Calu3 (cell line): ENCODE results near the gene LAMB4. TPM values are rescaled to one million over a fixed set of nuclear protein-coding genes. Genes with fewer than 3 reads are reported as not detected.

Experiments
- BruUV-seq: library from RNA; stranded (reverse); fragments of 400-500 nt; replicated peaks from 2 replicates; lab custom pipeline; 2021; lab: Mats Ljungman, UMichigan
- CTCF ChIA-PET: fragments of 300-600 bp; sonication (Branson Sonifier 250); formaldehyde crosslinking; loops from one replicate; lab custom pipeline; 2022; ENCODE audit warnings: antibody characterized with exemption; lab: Charles Lee
- DNase-seq: peaks from one replicate; pipeline ENCODE4 v3.0.0; 2022
- H3K27ac Mint-ChIP-seq: one replicate; pipeline ENCODE4 v1.8.0; 2022; ENCODE audit warnings: mixed read lengths; ENCODE audit not compliant: unreplicated experiment
- H3K27me3 Mint-ChIP-seq: one replicate; pipeline ENCODE4 v1.8.0; 2022; ENCODE audit warnings: mixed read lengths; ENCODE audit not compliant: unreplicated experiment
- H3K36me3 Mint-ChIP-seq: one replicate; pipeline ENCODE4 v1.8.0; 2022; ENCODE audit warnings: mild to moderate bottlenecking, moderate library complexity, mixed read lengths; ENCODE audit not compliant: insufficient read depth, unreplicated experiment
- H3K4me1 Mint-ChIP-seq: one replicate; pipeline ENCODE4 v1.8.0; 2022; ENCODE audit warnings: mild to moderate bottlenecking, low read depth, mixed read lengths; ENCODE audit not compliant: unreplicated experiment
- H3K4me3 Mint-ChIP-seq: one replicate; pipeline ENCODE4 v1.8.0; 2022; ENCODE audit warnings: mild to moderate bottlenecking, low read depth, moderate library complexity, mixed read lengths; ENCODE audit not compliant: unreplicated experiment
- H3K9me3 Mint-ChIP-seq: one replicate; pipeline ENCODE4 v1.8.0; 2022; ENCODE audit warnings: low read depth, mixed read lengths; ENCODE audit not compliant: unreplicated experiment
- intact Hi-C: fragments of 100-400 bp; cut with micrococcal nuclease; formaldehyde crosslinking; loops from one replicate; pipeline ENCODE4 v1.10.0; 2022; ENCODE audit not compliant: unreplicated experiment
- total RNA-seq: library from RNA; stranded (reverse); gene quantifications from 2 replicates; pipeline ENCODE4 v1.2.3, GENCODE V29; 2022
- TF ChIP-seq, protein P1 (sequence below): fragments of 200-600 bp; IDR thresholded peaks from one replicate; pipeline ENCODE4 v1.8.0; 2022; ENCODE audit warnings: antibody characterized with exemption; ENCODE audit not compliant: unreplicated experiment

Gene LAMB4
- total RNA-seq, 1 experiment from 2014 or later = not detected

DNA sequence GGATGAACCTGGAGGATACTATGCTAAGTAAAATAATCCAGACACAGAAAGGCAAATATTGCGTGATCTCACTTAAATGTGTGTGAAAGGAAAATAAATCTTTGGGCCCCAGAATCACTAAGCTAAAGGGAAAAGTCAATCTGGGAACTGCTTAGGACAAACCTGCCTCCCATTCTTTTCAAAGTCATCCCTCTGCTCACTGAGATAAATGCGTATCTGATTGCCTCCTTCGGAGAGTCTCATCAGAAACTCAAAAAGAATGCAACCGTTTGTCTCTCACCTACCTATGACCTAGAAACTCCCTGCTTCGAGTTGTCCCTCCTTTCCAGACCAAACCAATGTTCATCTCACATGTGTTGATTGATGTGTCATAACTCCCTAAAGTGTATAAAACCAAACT, 40.1 kb upstream of the LAMB4 start:
- no peaks in the 10 kb centered on the region for H3K9me3 Mint-ChIP-seq
- H3K27me3 Mint-ChIP-seq = no peaks in the 10 kb centered on the region
- DNase-seq = no peak
- intact Hi-C loops = no loop called here
- TF ChIP-seq, protein P1, sequence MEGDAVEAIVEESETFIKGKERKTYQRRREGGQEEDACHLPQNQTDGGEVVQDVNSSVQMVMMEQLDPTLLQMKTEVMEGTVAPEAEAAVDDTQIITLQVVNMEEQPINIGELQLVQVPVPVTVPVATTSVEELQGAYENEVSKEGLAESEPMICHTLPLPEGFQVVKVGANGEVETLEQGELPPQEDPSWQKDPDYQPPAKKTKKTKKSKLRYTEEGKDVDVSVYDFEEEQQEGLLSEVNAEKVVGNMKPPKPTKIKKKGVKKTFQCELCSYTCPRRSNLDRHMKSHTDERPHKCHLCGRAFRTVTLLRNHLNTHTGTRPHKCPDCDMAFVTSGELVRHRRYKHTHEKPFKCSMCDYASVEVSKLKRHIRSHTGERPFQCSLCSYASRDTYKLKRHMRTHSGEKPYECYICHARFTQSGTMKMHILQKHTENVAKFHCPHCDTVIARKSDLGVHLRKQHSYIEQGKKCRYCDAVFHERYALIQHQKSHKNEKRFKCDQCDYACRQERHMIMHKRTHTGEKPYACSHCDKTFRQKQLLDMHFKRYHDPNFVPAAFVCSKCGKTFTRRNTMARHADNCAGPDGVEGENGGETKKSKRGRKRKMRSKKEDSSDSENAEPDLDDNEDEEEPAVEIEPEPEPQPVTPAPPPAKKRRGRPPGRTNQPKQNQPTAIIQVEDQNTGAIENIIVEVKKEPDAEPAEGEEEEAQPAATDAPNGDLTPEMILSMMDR = no peak
- no peaks in the 10 kb centered on the region for H3K4me1 Mint-ChIP-seq
- CTCF ChIA-PET = interaction anchor here (0.6 kb wide), 1 partner anchor 80 kb away, joined by 4 read pairs; no protein-coding TSS in a partner anchor
- no peak overlapping the region for H3K4me3 Mint-ChIP-seq
- H3K36me3 Mint-ChIP-seq = no peaks in the 10 kb centered on the region
- BruUV-seq = no TSS peak
- H3K27ac Mint-ChIP-seq = no peak overlapping the region

DNA sequence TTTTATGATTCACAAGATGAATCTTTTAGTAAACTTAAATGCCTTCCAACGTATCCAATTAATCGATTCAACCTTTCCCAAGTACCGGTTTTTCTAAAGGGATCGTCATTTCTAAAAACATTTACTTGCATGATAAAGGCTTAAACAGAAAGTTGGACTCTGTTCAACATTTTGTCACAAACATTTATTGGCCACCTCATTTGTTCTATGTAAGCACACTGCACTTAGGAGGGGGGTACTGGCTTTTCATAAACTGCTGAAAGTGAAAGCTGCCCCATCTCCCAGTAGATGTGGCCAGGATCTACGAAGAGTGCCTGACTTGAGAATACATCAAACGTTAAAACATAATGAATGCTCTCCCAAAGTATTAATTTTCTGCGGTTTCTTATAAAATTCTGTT, 37.3 kb upstream of the LAMB4 start:
- BruUV-seq = no TSS peak
- H3K36me3 Mint-ChIP-seq = no peaks in the 10 kb centered on the region
- H3K9me3 Mint-ChIP-seq = no peaks in the 10 kb centered on the region
- no peak for DNase-seq
- H3K27ac Mint-ChIP-seq = no peak overlapping the region
- H3K4me3 Mint-ChIP-seq = no peak overlapping the region
- CTCF ChIA-PET = no interaction called here
- TF ChIP-seq, protein P1 = no peak
- no peaks in the 10 kb centered on the region for H3K27me3 Mint-ChIP-seq
- intact Hi-C loops = no loop called here
- peaks cover 10% of the 10 kb centered on the region for H3K4me1 Mint-ChIP-seq

DNA sequence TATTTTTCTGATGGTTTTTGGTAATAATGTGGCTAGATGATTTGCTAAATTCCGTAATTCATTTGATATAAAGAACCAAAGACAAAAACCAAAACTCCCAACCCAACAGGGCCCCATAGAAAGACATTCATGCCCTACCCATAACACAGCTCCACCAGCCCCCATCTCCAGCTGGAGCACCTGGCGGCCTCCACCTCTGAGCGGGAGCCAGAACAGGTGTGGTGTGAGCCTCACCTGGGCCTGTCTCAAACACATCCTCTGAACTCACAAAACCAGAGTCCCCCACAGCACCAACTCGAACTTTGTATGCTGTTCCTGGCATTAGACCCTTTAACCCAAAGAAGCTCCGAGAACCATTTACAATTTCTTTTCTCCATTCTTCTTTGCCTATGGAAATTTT, 36.5 kb upstream of the LAMB4 start:
- intact Hi-C loops = no loop called here
- no TSS peak for BruUV-seq
- Mint-ChIP-seq H3K4me1 (peaks cover 10% of the 10 kb centered on the region), H3K27ac (no peak overlapping the region), H3K36me3 (no peaks in the 10 kb centered on the region), H3K9me3 (no peaks in the 10 kb centered on the region), H3K27me3 (no peaks in the 10 kb centered on the region), H3K4me3 (no peak overlapping the region)
- CTCF ChIA-PET = no interaction called here
- DNase-seq = no peak
- TF ChIP-seq, protein P1 = no peak

DNA sequence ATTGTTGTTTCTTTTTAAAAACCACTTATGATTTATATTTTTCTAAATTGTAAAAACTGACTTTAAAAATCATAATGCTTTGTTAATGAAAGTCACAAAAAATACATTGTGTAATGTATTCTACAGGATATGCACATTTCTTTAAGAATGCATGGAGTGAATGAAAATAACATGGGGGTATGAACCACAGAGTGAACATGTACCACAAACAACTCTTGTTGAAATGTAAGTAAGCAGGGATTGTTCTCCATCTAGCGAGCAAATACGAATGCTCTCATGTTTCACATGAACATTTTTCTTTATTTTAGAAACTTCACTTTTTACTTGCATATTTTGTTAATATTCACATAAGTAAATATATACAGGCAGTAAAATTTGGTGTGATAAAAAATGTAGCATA, 35.6 kb upstream of the LAMB4 start:
- peaks cover 10% of the 10 kb centered on the region for H3K4me1 Mint-ChIP-seq
- intact Hi-C loops = no loop called here
- H3K4me3 Mint-ChIP-seq = no peak overlapping the region
- no peak overlapping the region for H3K27ac Mint-ChIP-seq
- H3K36me3 Mint-ChIP-seq = no peaks in the 10 kb centered on the region
- no peaks in the 10 kb centered on the region for H3K27me3 Mint-ChIP-seq
- TF ChIP-seq, protein P1 = no peak
- BruUV-seq = no TSS peak
- CTCF ChIA-PET = no interaction called here
- no peaks in the 10 kb centered on the region for H3K9me3 Mint-ChIP-seq
- no peak for DNase-seq
